ENCODE results near the gene MAML3.

The MAML3 gene

DNA sequence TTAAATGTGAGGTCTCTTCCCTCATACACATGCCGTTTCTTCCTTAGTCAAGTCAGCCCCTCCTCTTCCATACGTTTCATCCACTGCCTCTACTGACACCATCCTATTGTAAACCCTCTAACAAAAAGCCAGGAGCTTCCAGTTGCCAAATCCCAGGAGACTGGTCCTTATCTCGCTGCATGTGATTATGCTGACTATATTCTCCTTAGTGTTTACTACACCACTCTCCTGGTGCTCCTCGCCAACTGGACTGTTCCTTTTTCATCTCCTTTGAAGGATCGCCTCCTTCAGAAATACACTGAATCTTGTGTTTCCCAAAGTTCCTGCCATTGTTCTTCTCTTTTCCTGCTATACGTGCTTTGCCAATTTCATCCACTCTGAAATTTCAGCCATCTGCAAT lies 27.7 kb downstream of the MAML3 start:
- DNase-seq (ENCODE audit: low spot score) = no peak

GRCh38 chr4:140125374-140125773 lies 28.6 kb downstream of the MAML3 start:
- DNase-seq (ENCODE audit: low spot score) = no peak

DNA sequence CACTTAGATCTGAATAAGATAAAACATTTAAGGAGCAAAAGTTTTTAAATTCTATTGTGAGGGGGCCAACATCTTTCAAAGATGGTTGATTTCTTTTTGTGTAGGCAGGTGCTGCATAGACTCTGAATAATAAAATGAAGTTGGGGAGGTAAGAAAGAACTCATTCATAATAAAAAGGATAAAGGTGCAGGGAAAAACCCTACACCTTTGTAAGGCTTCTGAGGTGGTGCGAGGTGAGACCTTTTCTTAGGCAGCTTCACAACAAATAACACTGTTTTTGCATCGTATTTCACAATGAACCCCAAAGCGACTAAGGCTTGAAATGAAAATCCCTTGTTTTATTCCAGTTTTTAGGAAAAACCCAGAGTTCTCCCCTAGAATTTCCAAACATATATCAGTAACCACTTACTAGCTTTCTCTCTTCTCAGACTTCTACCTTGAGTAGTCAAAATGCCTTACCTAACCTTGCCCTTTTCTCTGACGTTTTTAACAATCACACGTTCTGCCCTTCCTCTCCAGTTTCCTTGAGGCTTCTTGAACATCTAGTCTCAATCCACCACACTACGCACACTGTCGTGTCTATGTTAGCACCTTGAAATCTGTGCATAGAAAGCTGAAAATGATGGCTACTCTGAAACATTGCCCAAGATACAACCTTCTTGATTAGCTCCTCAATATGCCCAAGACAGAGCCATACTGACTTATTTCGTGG lies 30.2 kb downstream of the MAML3 start:
- no peak for DNase-seq (ENCODE audit: low spot score)

DNA sequence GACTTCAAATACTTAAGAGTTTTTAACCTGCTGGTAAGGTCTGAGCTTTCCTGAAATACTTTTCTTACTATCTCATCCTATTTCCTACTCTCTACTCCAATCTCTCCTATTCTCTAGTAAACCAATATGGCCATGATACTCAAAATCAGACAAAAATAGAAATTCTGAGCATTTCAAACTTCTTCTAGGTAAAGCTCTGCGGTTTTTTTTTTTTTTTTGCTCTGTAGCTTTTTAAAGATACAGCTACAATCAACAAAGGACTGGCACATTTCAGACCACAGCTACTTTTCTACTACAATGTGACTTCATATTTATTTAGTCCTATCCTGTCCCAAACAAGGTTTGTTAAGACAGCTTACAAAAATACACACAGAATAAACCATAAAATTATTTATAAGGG lies 31.1 kb downstream of the MAML3 start:
- no peak for DNase-seq (ENCODE audit: low spot score)

DNA sequence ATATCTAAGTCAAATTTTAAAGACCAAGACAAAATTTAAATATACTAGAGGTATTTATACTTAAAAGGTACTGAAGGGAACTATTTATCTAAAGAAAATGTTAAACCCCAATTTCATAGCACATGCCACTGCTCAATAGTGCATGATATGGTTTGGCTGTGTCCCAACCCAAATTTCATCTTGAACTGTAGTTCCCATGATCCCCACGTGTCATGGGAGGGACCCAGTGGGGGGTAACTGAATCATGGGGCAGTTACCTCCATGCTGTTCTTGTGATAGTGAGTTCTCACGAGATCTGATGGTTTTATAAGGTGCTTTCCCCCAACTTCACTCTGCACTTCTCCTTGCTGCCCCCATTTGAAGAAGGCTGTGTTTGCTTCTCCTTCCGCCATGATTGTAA lies 32.3 kb downstream of the MAML3 start:
- DNase-seq (ENCODE audit: low spot score) = no peak

- no peak for DNase-seq (ENCODE audit: low spot score)
Measured at GRCh38 chr4:140118931-140119640, 34.9 kb downstream of the MAML3 start.

- no peak for DNase-seq (ENCODE audit: low spot score)
Measured at GRCh38 chr4:140117947-140118346, 36.0 kb downstream of the MAML3 start.

- DNase-seq (ENCODE audit: low spot score) = peak; percentile 16
Measured at GRCh38 chr4:140116442-140117104, 37.4 kb downstream of the MAML3 start.

DNA sequence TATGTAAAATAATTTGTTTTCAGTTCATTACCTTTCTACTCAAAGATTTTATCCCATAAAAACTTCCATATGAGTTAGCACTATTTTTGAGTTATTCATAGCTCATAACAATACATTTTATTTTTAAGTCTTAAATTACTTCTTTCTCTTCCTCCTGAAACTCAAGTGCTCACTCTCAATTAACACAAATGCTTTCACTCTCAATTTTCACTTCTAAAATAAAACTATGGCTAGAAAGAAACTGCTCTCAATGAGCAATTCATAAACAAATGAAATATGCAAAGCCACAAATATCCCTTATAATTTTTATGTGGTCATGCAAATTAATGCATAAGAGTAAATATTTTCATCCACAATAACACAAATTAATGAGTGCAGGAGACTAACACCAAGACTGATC lies 38.8 kb downstream of the MAML3 start:
- no peak for DNase-seq (ENCODE audit: low spot score)

- no peak for DNase-seq (ENCODE audit: low spot score)
Measured at GRCh38 chr4:140113653-140114052, 40.3 kb downstream of the MAML3 start.

GRCh38 chr4:140112576-140112975 lies 41.4 kb downstream of the MAML3 start:
- no peak for DNase-seq (ENCODE audit: low spot score)

DNA sequence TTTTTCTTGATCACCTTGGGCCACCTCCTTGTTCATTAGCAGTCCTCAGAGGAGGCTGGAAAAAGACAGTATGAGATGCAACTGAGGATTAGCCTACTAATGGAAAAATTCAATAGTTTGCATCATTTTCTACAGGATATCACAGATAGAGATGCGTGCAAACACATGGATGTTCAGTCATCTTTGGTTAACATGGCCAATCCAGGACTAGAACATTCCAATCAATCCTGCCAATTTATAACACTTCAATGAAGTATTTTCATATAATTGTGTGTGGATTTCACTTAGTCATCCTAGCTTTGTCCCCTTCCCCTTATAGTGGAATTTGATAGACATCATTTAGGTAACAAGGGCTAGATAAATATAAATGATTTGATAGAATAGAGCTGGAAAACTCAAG lies 42.7 kb downstream of the MAML3 start:
- DNase-seq (ENCODE audit: low spot score) = no peak

DNA sequence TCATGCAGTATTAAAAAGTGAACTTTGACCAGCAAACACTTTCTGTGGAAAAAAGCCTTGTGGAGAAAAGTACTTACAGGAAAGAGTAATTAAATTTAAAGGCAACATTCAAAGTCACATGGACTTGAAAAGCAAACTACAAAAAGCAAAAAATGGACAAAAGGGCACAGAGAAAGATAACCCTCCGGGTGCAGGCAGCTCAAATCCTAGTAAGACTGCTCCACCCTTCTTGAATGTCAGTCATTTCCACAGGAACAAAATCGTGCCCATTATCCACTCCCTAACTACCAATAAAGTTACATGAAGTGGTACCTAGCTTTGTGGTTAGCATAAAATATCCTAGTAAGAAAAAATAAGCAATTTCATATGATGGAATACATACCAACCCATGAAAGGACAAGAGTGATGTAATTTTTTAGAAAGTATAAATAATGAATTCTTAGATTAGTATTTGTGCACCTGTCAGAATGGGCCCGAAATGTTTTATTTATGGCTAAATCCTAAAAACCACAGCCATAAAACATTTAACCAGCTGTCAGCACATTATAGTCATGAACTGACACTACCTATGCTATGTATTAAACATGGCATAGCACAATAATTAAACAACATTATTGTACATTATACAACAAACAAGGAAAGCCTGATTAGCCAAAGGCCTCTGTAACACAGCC lies 43.3 kb downstream of the MAML3 start:
- no peak for DNase-seq (ENCODE audit: low spot score)

- no peak for DNase-seq (ENCODE audit: low spot score)
Measured at GRCh38 chr4:140109737-140110136, 44.2 kb downstream of the MAML3 start.

DNA sequence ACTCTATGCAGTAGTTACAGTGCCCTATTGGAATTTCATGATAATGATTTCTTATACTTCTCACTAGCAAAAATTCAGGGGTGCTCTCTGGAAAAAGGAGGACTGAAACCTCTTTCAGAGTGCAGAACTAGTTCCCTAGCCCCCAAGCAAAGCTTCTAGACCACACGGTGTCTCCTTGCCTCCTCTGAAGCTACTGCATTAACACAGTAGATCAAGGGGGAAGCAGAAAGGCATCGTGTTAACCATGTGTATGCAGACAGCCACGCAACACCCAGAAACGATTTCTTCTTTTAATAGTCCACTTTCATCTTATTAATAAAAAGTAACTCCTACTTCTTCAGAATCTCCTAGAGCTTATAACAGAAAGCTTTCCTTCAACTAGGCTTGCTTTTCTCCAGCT lies 44.7 kb downstream of the MAML3 start:
- DNase-seq (ENCODE audit: low spot score) = no peak

DNA sequence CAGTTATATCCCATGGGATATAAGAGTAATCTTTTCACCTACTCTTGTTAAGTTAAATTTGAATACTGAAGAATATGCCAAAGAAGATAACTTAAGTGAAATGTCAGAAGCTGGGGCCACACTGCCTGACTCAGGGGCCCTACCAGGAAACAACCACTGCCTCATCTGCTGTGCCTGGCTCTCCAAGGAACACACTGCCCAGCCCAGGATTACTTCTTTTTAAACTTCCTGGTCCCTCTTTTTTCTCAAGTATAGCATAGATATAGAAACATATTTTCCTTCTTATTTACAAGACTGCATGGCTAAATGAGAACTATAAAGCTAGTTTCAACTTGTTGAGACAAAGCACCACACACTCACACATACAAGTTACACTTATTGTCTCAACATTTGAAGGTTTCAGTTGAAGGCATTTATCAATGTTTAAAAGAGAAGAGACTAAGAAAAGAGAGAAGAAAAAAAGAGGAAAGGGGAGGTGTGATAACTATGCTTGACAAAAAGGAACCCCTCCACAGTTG lies 45.2 kb downstream of the MAML3 start:
- no peak for DNase-seq (ENCODE audit: low spot score)

DNA sequence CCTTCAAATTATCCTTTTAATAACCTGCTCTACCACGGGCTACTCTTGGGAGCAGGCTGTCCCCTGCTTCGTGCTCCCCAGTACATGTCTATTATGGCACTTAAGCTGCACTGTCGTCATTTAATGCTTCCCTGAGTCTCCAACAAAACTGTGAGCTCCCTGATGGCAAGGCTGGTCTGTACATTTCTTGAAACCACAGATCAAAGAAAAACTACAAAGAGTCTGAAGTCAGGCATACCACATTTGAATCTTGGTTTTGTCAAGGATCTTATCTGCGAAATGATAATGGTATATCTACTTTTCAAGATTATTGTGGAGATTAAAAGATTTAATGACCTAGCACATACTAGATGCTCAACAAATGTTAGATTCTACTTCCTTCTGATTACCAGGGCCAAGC lies 45.7 kb downstream of the MAML3 start:
- DNase-seq (ENCODE audit: low spot score) = no peak

DNA sequence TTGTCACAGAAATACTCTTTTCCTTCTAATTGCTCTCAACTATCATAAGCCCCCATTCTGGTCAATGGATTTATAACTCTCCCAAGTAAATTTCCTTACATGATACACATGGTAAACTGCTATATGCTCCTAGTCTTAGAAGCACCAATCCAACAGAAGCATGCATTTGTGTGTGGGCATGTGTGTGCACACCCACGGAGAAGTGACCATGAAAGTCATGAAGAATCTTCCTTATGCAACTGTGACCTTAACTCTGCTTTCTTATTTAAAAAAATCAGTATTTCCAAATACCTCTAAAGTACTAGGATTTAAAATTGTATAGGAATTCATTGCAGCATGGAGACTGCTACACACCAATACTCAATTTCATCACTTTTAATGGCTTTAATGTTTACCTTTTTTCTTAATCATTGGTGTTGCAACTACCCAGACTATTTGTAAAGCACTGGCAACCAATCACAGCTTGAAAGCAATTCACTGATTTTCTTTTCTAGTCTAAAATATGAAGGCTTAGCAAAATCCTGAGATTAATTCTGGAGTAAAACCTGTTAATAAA lies 47.6 kb downstream of the MAML3 start:
- DNase-seq (ENCODE audit: low spot score) = no peak

DNA sequence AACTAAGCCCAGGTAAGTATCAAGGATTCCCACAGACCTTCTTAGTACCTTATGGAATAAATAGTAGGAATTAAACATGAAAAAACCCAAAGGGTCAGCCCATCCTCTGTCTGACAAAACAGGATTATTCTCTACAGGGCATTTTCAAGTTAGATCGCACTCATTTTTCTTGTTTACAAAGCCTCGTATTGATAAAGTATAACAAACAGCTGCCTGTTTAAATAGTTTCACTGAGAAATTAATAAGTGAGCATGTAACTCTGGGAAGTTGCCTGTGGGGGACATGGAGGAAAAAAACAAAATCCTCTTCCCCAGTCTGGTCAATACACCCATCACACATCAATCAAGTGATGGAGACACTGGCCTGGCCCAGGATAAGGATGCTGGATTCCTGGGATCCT lies 48.5 kb downstream of the MAML3 start:
- DNase-seq (ENCODE audit: low spot score) = no peak

GRCh38 chr4:140103676-140104075 lies 50.3 kb downstream of the MAML3 start:
- DNase-seq (ENCODE audit: low spot score) = peak; percentile 16

DNA sequence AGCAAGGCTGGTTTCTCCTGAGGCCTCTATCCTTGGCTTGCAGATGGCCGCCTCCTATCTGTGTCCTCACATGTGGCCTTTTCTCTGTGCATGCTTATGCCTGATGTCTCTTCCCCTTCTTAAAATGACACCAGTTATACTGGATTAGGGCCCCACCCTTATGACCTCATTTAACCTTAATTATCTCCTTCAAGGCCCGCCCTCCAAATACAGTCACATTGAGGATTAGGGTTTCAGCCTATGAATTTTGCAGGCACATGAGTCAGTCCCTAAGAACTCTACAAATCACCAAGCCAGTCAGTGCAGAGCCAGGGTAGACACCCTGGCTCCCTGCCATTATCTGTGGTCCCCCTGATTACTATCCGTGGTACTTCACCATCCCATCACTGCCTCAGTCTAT lies 51.6 kb downstream of the MAML3 start:
- peak; percentile 59 for DNase-seq (ENCODE audit: low spot score)

GRCh38 chr4:140100771-140101170 lies 53.2 kb downstream of the MAML3 start:
- peak; percentile 47 for DNase-seq (ENCODE audit: low spot score)

Measured in SW480 (cell line).